Body of pancreas (tissue), 4 donors: Measurements from ENCODE around the gene RIPK4.
"Not testable (repeated sequence)": the region's sequence is repeated elsewhere in the genome, so short reads cannot be mapped to it uniquely, and the experiment has no call there.

Experiments
- POLR2A ChIP-seq, 3 donors: fragments of 450-650 bp; IDR thresholded peaks; one replicate each; pipeline ENCODE4 v1.6.1; 2016; ENCODE audit warnings: antibody characterized with exemption in 3 of 3, mild to moderate bottlenecking in 2 of 3
- TF ChIP-seq, protein P1 (sequence below), 7 experiments: fragments of 450-650 bp in 4 of 7; fragments of 200-600 bp in 3 of 7; sonication (generic) in 3 of 7; IDR thresholded peaks; one replicate each; pipeline ENCODE4 v1.5.1; 2016 to 2019; ENCODE audit warnings: antibody characterized with exemption in 7 of 7

DNA sequence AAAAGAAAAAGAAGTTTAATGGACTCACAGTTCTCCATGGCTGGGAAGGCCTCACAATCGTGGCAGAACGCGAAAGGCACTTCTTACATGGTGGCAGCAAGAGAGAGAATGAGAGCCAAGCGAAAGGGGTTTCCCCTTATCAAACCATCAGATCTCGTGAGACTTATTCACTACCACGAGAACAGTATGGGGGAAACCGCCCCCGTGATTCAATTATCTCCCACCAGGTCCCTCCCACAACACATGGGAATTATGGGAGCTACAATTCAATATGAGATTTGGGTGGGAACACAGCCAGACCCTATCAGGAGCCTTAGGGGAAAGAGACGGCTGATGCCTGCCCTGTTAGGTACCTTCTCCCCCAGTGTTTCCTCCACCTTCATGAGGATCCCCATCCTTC is 43.0 kb downstream of the RIPK4 start:
- TF ChIP-seq, protein P1, sequence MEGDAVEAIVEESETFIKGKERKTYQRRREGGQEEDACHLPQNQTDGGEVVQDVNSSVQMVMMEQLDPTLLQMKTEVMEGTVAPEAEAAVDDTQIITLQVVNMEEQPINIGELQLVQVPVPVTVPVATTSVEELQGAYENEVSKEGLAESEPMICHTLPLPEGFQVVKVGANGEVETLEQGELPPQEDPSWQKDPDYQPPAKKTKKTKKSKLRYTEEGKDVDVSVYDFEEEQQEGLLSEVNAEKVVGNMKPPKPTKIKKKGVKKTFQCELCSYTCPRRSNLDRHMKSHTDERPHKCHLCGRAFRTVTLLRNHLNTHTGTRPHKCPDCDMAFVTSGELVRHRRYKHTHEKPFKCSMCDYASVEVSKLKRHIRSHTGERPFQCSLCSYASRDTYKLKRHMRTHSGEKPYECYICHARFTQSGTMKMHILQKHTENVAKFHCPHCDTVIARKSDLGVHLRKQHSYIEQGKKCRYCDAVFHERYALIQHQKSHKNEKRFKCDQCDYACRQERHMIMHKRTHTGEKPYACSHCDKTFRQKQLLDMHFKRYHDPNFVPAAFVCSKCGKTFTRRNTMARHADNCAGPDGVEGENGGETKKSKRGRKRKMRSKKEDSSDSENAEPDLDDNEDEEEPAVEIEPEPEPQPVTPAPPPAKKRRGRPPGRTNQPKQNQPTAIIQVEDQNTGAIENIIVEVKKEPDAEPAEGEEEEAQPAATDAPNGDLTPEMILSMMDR (IDR thresholded peaks at IDR 0.05): not testable (repeated sequence)
- TF ChIP-seq POLR2A (IDR thresholded peaks at IDR 0.05): not testable (repeated sequence)
